Germinal center (tissue), 1 donor: ENCODE data around the gene CACNG1.

Experiments used
- DNase-seq: peaks from one replicate; pipeline ENCODE4 v3.0.0; 2012; ENCODE audit warnings: mixed read lengths, low spot score

CACNG1 gene

GRCh38 chr17:67044016-67044772 lies at the start of gene CACNG1:
TSS of gene CACNG1 (plus strand) at chr17:67044554. CDS start at chr17:67044661, 107 bp downstream.
- DNase-seq, result no peak

- DNase-seq, result no peak
These were observed 49.3 kb upstream of the CACNG1 start for GRCh38 chr17:66994930-66995535.

- DNase-seq, result no peak
These were observed 48.4 kb upstream of the CACNG1 start for GRCh38 chr17:66995944-66996343.

- no peak for DNase-seq
These were observed 47.4 kb upstream of the CACNG1 start for GRCh38 chr17:66996926-66997325.

- DNase-seq, result no peak
These were observed 41.1 kb upstream of the CACNG1 start for GRCh38 chr17:67003231-67003630.

GRCh38 chr17:67004181-67004580 lies 40.2 kb upstream of the CACNG1 start:
- no peak for DNase-seq

GRCh38 chr17:67007266-67007665 lies 37.1 kb upstream of the CACNG1 start:
- no peak for DNase-seq

GRCh38 chr17:67008101-67008500 lies 36.3 kb upstream of the CACNG1 start:
- no peak for DNase-seq

- peak; percentile 30 for DNase-seq
These were observed 32.7 kb upstream of the CACNG1 start for GRCh38 chr17:67011527-67012175.

GRCh38 chr17:67013891-67014290 lies 30.5 kb upstream of the CACNG1 start:
- no peak for DNase-seq

- no peak for DNase-seq
These were observed 29.4 kb upstream of the CACNG1 start for GRCh38 chr17:67015001-67015400.

GRCh38 chr17:67016039-67016762 lies 28.2 kb upstream of the CACNG1 start:
- no peak for DNase-seq

GRCh38 chr17:67017910-67018309 lies 26.4 kb upstream of the CACNG1 start:
- DNase-seq, result no peak

GRCh38 chr17:67018471-67019434 lies 25.6 kb upstream of the CACNG1 start:
- no peak for DNase-seq

GRCh38 chr17:67019809-67020208 lies 24.5 kb upstream of the CACNG1 start:
- no peak for DNase-seq

GRCh38 chr17:67020293-67020766 lies 24.0 kb upstream of the CACNG1 start:
- no peak for DNase-seq

GRCh38 chr17:67021196-67021595 lies 23.2 kb upstream of the CACNG1 start:
- no peak for DNase-seq

- no peak for DNase-seq
These were observed 22.5 kb upstream of the CACNG1 start for GRCh38 chr17:67021743-67022450.

GRCh38 chr17:67022451-67022810 lies 21.9 kb upstream of the CACNG1 start:
- DNase-seq, result no peak

- DNase-seq, result no peak
These were observed 19.6 kb upstream of the CACNG1 start for GRCh38 chr17:67024736-67025135.
